ENCODE measurements around the gene DEFB123.

DNA sequence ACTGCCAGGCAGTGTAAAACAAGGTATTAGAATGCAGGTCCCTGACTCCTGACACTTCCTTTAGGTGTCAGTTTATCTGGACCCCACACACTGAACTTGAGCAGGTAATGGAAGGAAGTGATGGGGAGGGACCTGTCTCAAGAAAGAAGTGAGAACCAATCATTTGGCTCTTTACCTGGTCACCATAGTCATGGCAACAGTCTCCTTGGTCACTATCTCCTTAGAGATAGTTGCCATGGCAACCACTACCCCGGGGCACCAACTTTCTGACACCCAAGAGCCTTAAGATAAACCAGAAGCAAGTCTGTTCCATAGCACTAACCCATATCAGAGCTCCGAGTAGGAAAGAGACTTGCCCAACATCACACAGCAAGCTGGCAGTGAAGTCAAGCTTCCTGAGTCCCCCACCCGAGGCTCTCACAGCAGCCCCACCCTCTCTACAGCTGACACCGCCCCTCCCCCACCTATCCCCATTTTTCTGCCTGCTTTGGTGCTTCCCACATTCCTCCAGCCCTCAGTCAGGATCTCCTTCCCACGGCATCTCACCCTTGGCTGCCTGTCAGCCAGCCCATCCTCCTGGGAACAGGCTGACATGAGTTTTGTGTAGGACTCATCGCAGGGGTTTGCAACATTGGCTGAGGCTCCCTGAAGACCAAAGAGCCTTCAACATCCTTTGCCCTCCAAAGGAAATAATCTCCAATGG is 57.6 kb downstream of the DEFB123 start:
- TF ChIP-seq, protein P1, sequence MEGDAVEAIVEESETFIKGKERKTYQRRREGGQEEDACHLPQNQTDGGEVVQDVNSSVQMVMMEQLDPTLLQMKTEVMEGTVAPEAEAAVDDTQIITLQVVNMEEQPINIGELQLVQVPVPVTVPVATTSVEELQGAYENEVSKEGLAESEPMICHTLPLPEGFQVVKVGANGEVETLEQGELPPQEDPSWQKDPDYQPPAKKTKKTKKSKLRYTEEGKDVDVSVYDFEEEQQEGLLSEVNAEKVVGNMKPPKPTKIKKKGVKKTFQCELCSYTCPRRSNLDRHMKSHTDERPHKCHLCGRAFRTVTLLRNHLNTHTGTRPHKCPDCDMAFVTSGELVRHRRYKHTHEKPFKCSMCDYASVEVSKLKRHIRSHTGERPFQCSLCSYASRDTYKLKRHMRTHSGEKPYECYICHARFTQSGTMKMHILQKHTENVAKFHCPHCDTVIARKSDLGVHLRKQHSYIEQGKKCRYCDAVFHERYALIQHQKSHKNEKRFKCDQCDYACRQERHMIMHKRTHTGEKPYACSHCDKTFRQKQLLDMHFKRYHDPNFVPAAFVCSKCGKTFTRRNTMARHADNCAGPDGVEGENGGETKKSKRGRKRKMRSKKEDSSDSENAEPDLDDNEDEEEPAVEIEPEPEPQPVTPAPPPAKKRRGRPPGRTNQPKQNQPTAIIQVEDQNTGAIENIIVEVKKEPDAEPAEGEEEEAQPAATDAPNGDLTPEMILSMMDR (IDR thresholded peaks at IDR 0.05) = no peak
- TF ChIP-seq POLR2A (IDR thresholded peaks at IDR 0.05) = no peak
